DND-41 (cell line): Measurements from ENCODE around the gene CITED1.

Experiments used
- ATAC-seq: fragments of 200-7000 bp; cut with Tn5 transposase; 3 replicates; pipeline ENCODE4 v1.9.1; 2021; ENCODE audit warnings: low read depth; ENCODE audit not compliant: insufficient read depth
- DNase-seq: peaks from one replicate; pipeline ENCODE4 v3.0.0-alpha.2; 2020
- H2AFZ ChIP-seq: 2 replicates; pipeline ENCODE4 v1.6.0; 2012; ENCODE audit warnings: low read depth, low read length
- H3K27ac ChIP-seq: 2 replicates; pipeline ENCODE4 v1.5.1; 2012; ENCODE audit warnings: low read length, inconsistent platforms
- H3K27me3 ChIP-seq: fragments of 200-600 bp; sonication (generic); 2 replicates; pipeline ENCODE4 v1.6.0; 2012; ENCODE audit warnings: low read length, mild to moderate bottlenecking, inconsistent platforms; ENCODE audit not compliant: insufficient read depth, poor library complexity
- H3K36me3 ChIP-seq: 2 replicates; pipeline ENCODE4 v1.5.1; 2012; ENCODE audit warnings: low read length, inconsistent platforms; ENCODE audit not compliant: insufficient read depth
- H3K4me1 ChIP-seq: 2 replicates; pipeline ENCODE4 v1.5.1; 2012; ENCODE audit warnings: mild to moderate bottlenecking, low read length; ENCODE audit not compliant: insufficient read depth
- H3K4me2 ChIP-seq: 2 replicates; pipeline ENCODE4 v1.6.0; 2012; ENCODE audit warnings: mild to moderate bottlenecking, moderate library complexity, low read length, inconsistent platforms; ENCODE audit not compliant: insufficient read depth
- H3K4me3 ChIP-seq, 2 experiments: fragments of 200-600 bp in 1 of 2; shearing (Covaris generic) in 1 of 2; 2 replicates each; pipeline ENCODE4 v1.5.1; 2012 to 2016; ENCODE audit warnings: inconsistent platforms in 2 of 2, low read length in 2 of 2, mild to moderate bottlenecking in 2 of 2, low read depth in 1 of 2, moderate library complexity in 1 of 2
- H3K79me2 ChIP-seq: 2 replicates; pipeline ENCODE4 v1.6.0; 2012; ENCODE audit warnings: low read length, inconsistent platforms; ENCODE audit not compliant: insufficient read depth
- H3K9ac ChIP-seq: 2 replicates; pipeline ENCODE4 v1.6.0; 2012; ENCODE audit warnings: low read depth, mild to moderate bottlenecking, inconsistent platforms, low read length, moderate library complexity
- H3K9me3 ChIP-seq: 2 replicates; pipeline ENCODE4 v1.5.1; 2012; ENCODE audit warnings: low read length, moderate library complexity, mild to moderate bottlenecking, inconsistent platforms; ENCODE audit not compliant: insufficient read depth, severe bottlenecking
- H4K20me1 ChIP-seq: 2 replicates; pipeline ENCODE4 v1.6.0; 2012; ENCODE audit warnings: low read length; ENCODE audit not compliant: insufficient read depth
- CTCF ChIP-seq: IDR thresholded peaks from 2 replicates; pipeline ENCODE4 v1.5.1; 2012; ENCODE audit warnings: borderline replicate concordance, low read length, moderate library complexity, mild to moderate bottlenecking; ENCODE audit not compliant: poor library complexity, severe bottlenecking; ENCODE audit errors: extremely low read depth
- EZH2 ChIP-seq: IDR thresholded peaks from 3 replicates; pipeline ENCODE4 v1.6.1; 2012; ENCODE audit warnings: borderline replicate concordance, low read depth, mild to moderate bottlenecking, moderate library complexity, low read length, inconsistent platforms; ENCODE audit not compliant: severe bottlenecking

CITED1 gene, protein sequence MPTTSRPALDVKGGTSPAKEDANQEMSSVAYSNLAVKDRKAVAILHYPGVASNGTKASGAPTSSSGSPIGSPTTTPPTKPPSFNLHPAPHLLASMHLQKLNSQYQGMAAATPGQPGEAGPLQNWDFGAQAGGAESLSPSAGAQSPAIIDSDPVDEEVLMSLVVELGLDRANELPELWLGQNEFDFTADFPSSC

GRCh38 chrX:72305286-72306084 lies at the start of gene CITED1:
CITED1 (minus strand) TSS chrX:72305914; CDS start chrX:72302869, 3,045 bp downstream.
- H3K27ac ChIP-seq = no peak within 1 kb of the TSS
- H3K27me3 ChIP-seq = peaks cover 3% of the 10 kb centered on the region

DNA sequence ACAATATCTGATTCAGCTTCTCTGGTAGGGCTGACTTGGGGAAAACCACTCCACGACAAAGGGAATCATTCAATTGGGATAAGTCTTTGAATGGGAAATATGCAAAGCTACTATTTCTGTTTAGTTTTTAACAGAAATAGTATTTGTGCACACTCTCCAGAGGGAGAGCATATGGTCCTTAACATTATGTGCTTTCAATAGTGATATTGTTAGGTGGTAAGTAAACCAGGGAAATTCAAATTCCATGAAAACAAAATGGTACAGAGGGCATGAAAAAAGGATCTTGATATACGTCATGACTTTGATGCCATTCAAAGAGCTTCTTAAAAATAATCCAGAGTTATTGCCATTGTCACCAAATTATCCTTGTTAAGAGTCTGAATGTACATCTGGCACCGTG lies 47.1 kb upstream of the CITED1 start:
- ATAC-seq = no peak
- Histone ChIP-seq H3K79me2 (no peaks in the 10 kb centered on the region), H4K20me1 (no peaks in the 10 kb centered on the region), H3K27me3 (no peaks in the 10 kb centered on the region), H3K9ac (no peak overlapping the region), H3K4me3 (no peak overlapping the region), H3K4me2 (no peak overlapping the region), H3K9me3 (no peaks in the 10 kb centered on the region), H3K27ac (no peak overlapping the region), H2AFZ (no peak overlapping the region), H3K36me3 (peaks cover 4% of the 10 kb centered on the region; the same call in 1 of the 2 replicates), H3K4me1 (no peaks in the 10 kb centered on the region)
- no peak for TF ChIP-seq EZH2
- no peak for TF ChIP-seq CTCF
- no peak for DNase-seq

More at GRCh38 chrX:72305286-72306084, at the start of gene CITED1:
- ATAC-seq = no peak
- Histone ChIP-seq H3K36me3 (no peaks in the 10 kb centered on the region), H3K4me3 (no peak within 1 kb of the TSS), H2AFZ (no peak within 1 kb of the TSS), H3K4me2 (no peak within 1 kb of the TSS), H3K9ac (no peak within 1 kb of the TSS), H4K20me1 (no peaks in the 10 kb centered on the region), H3K79me2 (no peaks in the 10 kb centered on the region), H3K4me1 (no peaks in the 10 kb centered on the region), H3K9me3 (no peaks in the 10 kb centered on the region)
- no peak for DNase-seq
- TF ChIP-seq CTCF (no peak), EZH2 (no peak)

DNA sequence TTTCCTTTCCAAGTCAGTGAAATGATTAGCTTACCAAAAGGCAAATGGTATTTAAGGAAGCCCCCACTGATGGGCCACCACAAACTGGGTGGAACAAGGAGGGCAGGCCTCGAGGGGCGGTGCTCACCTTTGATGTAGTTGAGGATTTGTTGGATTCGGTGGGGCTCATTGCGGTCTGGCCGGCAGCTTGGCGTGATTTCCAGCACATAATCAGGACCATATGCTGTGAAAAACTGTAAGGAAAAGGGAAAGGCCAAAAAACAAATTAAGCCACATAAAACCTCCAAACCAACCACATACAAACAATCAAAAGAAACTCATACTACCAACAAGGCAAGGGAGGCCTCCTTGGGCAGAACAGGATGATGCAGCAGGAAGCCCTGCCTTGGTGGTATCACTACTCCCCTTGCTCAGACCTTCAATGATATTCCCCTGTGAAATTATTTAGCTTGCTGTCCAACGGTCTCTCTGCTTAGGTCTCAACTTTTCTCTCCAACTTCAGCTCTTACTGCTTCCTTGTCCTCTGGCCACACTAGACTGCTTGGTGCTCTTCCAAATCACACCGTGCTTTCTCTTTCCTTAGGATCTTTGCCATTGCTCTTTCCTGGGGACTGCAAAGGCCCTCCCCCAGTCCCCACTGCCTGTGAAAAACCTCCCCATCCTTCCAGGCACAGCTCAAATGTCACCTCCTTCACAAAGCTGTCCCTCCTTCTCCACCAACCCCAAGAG lies 46.1 kb upstream of the CITED1 start:
- H3K27me3 ChIP-seq = no peaks in the 10 kb centered on the region
- no peak overlapping the region for H3K27ac ChIP-seq
- no peak overlapping the region for H3K4me3 ChIP-seq
- no peak for TF ChIP-seq EZH2
- TF ChIP-seq CTCF = no peak
- no peak overlapping the region for H3K4me2 ChIP-seq
- no peak for ATAC-seq
- peaks cover 4% of the 10 kb centered on the region; the same call in 1 of the 2 replicates for H3K36me3 ChIP-seq
- H4K20me1 ChIP-seq = no peaks in the 10 kb centered on the region
- H2AFZ ChIP-seq = no peak overlapping the region
- no peaks in the 10 kb centered on the region for H3K9me3 ChIP-seq
- no peaks in the 10 kb centered on the region for H3K79me2 ChIP-seq
- no peaks in the 10 kb centered on the region for H3K4me1 ChIP-seq
- DNase-seq = no peak
- H3K9ac ChIP-seq = no peak overlapping the region
